Common myeloid progenitor, CD34-positive (primary cell): ENCODE data around the gene TARBP1.
"Not testable (repeated sequence)": the region's sequence is repeated elsewhere in the genome, so short reads cannot be mapped to it uniquely, and the experiment has no call there.

ENCODE experiments used
- CTCF ChIA-PET: fragments of 350-600 bp; sonication (Branson Sonifier 250); formaldehyde crosslinking; loops from one replicate; lab custom pipeline; 2021; ENCODE audit warnings: antibody characterized with exemption; lab: Charles Lee
- POLR2A ChIA-PET: fragments of 350-600 bp; sonication (Branson Sonifier 250); formaldehyde crosslinking; loops from one replicate; lab custom pipeline; 2021; ENCODE audit warnings: antibody characterized with exemption; lab: Charles Lee
- DNase-seq, 3 donors: peaks; one replicate each; pipeline versions ENCODE4 v3.0.0 to v3.0.0-alpha.2; 2013
- H3K27ac ChIP-seq, 2 experiments: 1 replicate in 1 of 2; 2 replicates in 1 of 2; pipeline ENCODE4 v1.7.0; 2013; ENCODE audit warnings: inconsistent platforms in 2 of 2, low read length in 2 of 2, mild to moderate bottlenecking in 2 of 2, low read depth in 1 of 2, moderate library complexity in 1 of 2; ENCODE audit not compliant: severe bottlenecking in 2 of 2, insufficient read depth in 1 of 2, poor library complexity in 1 of 2
- H3K27me3 ChIP-seq, 5 experiments: replicated peaks in 2 of 5; 1 replicate in 3 of 5; 2 replicates in 2 of 5; pipeline versions ENCODE4 v1.6.1 to v1.7.0; 2013; ENCODE audit warnings: low read length in 4 of 5, mild to moderate bottlenecking in 2 of 5, moderate library complexity in 2 of 5, inconsistent platforms in 1 of 5; ENCODE audit not compliant: insufficient read depth in 5 of 5, control insufficient read depth in 4 of 5
- H3K36me3 ChIP-seq, 4 experiments: 1 replicate in 2 of 4; 2 replicates in 2 of 4; pipeline versions ENCODE4 v1.6.1 to v1.7.0; 2013; ENCODE audit warnings: low read length in 3 of 4, control low read depth in 1 of 4, mild to moderate bottlenecking in 1 of 4; ENCODE audit not compliant: control insufficient read depth in 4 of 4, insufficient read depth in 4 of 4
- H3K4me1 ChIP-seq, 4 experiments: 1 replicate in 3 of 4; 2 replicates in 1 of 4; pipeline versions ENCODE4 v1.6.1 to v1.7.1; 2013; ENCODE audit warnings: low read length in 3 of 4, mild to moderate bottlenecking in 3 of 4, control low read depth in 1 of 4, inconsistent platforms in 1 of 4, moderate library complexity in 1 of 4; ENCODE audit not compliant: control insufficient read depth in 4 of 4, insufficient read depth in 4 of 4; ENCODE audit errors: control extremely low read depth in 1 of 4
- H3K4me3 ChIP-seq, 7 experiments: 1 replicate in 4 of 7; 2 replicates in 3 of 7; pipeline versions ENCODE4 v1.5.1 to v1.7.0; 2013; ENCODE audit warnings: mild to moderate bottlenecking in 7 of 7, low read length in 6 of 7, moderate library complexity in 6 of 7, inconsistent platforms in 2 of 7, low read depth in 2 of 7, control low read depth in 1 of 7; ENCODE audit not compliant: insufficient read depth in 4 of 7, control insufficient read depth in 1 of 7; ENCODE audit errors: extremely low read depth in 1 of 7
- H3K9me3 ChIP-seq, 5 experiments: 1 replicate in 4 of 5; 2 replicates in 1 of 5; pipeline versions ENCODE4 v1.6.1 to v1.7.1; 2013; ENCODE audit warnings: low read length in 4 of 5, mild to moderate bottlenecking in 2 of 5, inconsistent platforms in 1 of 5, low read depth in 1 of 5, moderate library complexity in 1 of 5; ENCODE audit not compliant: control insufficient read depth in 4 of 5, insufficient read depth in 2 of 5; ENCODE audit errors: control extremely low read depth in 1 of 5
- WGBS: methylation state at CpG from one replicate; pipeline ENCODE4 v1.1.5; 2013; ENCODE audit not compliant: insufficient coverage; 5-methylcytosine and 5-hydroxymethylcytosine counted together

TARBP1 gene

GRCh38 chr1:234520908-234521817 is 42.2 kb upstream of the TARBP1 start:
- WGBS, result 79% methylated on average over 4 of the region's 6 CpGs
- Histone ChIP-seq H3K27me3 (no peaks in the 10 kb centered on the region), H3K9me3 (no peaks in the 10 kb centered on the region), H3K27ac (no peak overlapping the region), H3K4me3 (no peak overlapping the region), H3K4me1 (peaks cover 31 to 89% (median 53%) of the 10 kb centered on the region in 4 experiments), H3K36me3 (no peaks in the 10 kb centered on the region)
- ChIA-PET POLR2A (interaction anchor here (0.6 to 1.2 kb wide), 4 partner anchors 9 to 439 kb away, joined by 3 to 5 read pairs (median 3); no protein-coding TSS in a partner anchor), CTCF (interaction anchor here (0.9 to 1.5 kb wide), 5 partner anchors 32 to 84 kb away, joined by 3 to 5 read pairs (median 3); no protein-coding TSS in a partner anchor)
- peak in 2 of 3 donors; percentile 45 to 69 for DNase-seq

DNA sequence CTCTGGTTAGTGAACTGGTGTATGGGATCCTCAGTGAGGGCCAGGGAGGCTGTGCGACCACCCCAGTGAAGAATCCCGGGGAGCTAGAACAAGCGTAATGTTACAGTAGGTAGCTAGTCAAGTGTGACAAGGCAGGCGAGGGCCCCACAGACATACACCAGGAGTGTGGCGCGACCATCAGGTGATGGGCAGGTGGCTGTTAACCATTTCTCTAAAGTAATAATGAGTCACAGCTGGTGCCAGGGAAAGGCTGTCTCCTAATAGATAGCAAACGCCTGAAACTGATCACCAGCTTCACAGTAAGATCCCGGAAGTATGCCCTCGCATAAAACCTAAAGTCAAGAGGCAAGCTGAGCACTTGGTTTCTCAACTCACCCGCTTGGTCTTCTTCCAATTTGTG is 40.5 kb upstream of the TARBP1 start:
- H3K4me1 ChIP-seq, result peaks cover 20 to 84% (median 48%) of the 10 kb centered on the region in 4 experiments
- H3K4me3 ChIP-seq, result no peak overlapping the region
- 96% methylated on average over 10 of the region's 10 CpGs for WGBS
- ChIA-PET CTCF (interaction anchor here (0.8 to 1.7 kb wide), 3 partner anchors 10 to 82 kb away, joined by 3 to 5 read pairs (median 3); no protein-coding TSS in a partner anchor), POLR2A (no interaction called here)
- H3K36me3 ChIP-seq, result no peaks in the 10 kb centered on the region
- DNase-seq, result no peak
- no peaks in the 10 kb centered on the region for H3K27me3 ChIP-seq
- H3K27ac ChIP-seq, result no peak overlapping the region
- H3K9me3 ChIP-seq, result no peaks in the 10 kb centered on the region

GRCh38 chr1:234518876-234519275 is 39.9 kb upstream of the TARBP1 start:
- DNase-seq, result no peak
- Histone ChIP-seq H3K27me3 (no peaks in the 10 kb centered on the region), H3K36me3 (no peaks in the 10 kb centered on the region), H3K4me1 (peaks cover 17 to 84% (median 45%) of the 10 kb centered on the region in 4 experiments), H3K9me3 (no peaks in the 10 kb centered on the region), H3K27ac (no peak overlapping the region), H3K4me3 (no peak overlapping the region)
- POLR2A ChIA-PET, result no interaction called here
- 99% methylated on average over 9 of the region's 10 CpGs for WGBS
- CTCF ChIA-PET, result interaction anchor here (0.8 to 1.7 kb wide), 3 partner anchors 9 to 83 kb away, joined by 3 to 5 read pairs (median 3); no protein-coding TSS in a partner anchor

GRCh38 chr1:234518086-234518485 is 39.1 kb upstream of the TARBP1 start:
- H3K36me3 ChIP-seq, POLR2A ChIA-PET, H3K9me3 ChIP-seq, H3K27ac ChIP-seq, DNase-seq, H3K27me3 ChIP-seq, H3K4me3 ChIP-seq: not testable (repeated sequence)
- WGBS, result 60% methylated on average over 1 of the region's 10 CpGs
- peaks cover 10 to 82% (median 39%) of the 10 kb centered on the region in 4 experiments for H3K4me1 ChIP-seq
- CTCF ChIA-PET, result interaction anchor here (0.8 to 1.9 kb wide), 4 partner anchors 8 to 461 kb away, joined by 3 to 5 read pairs (median 4); no protein-coding TSS in a partner anchor

DNA sequence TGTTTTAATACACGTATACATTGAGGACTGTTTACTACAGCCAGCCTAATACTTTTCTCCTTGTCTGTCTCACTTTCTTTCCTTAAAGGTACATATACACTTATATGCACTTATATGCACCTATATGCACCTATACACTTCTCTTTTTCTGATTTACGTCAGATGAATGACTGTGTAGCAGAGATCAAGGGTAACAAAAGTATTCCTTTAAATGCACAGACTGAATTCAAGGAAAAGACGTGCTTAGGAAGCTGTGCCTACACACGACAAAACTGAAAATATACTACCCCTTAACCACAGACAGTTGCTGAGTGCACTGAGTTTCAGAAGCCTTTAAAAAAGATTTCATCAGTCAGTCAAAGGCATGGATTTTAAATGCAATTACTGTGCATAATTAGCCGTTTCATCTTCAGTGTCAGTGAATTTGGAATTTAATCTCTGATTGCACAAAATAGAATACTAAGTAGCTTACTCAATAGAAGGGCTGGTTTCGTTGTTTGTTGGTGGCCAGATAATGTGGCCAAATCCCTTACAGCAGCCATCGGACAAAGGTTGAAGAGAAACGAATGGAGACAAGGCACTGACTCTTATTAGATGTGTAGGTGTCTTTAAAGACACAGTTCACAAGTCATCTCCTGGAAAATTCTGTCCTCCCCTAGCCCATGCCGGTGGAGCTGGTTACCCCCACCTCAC is 38.3 kb upstream of the TARBP1 start:
- ChIA-PET POLR2A (no interaction called here), CTCF (interaction anchor here (0.9 to 1.9 kb wide), 2 partner anchors 12 to 22 kb away, joined by 3 to 4 read pairs; no protein-coding TSS in a partner anchor)
- Histone ChIP-seq H3K9me3 (no peaks in the 10 kb centered on the region), H3K27ac (no peak overlapping the region), H3K36me3 (no peaks in the 10 kb centered on the region), H3K4me1 (peaks cover 9 to 81% (median 38%) of the 10 kb centered on the region in 4 experiments), H3K27me3 (no peaks in the 10 kb centered on the region), H3K4me3 (no peak overlapping the region)
- no peak for DNase-seq
- WGBS, result 85% methylated on average over 5 of the region's 9 CpGs

DNA sequence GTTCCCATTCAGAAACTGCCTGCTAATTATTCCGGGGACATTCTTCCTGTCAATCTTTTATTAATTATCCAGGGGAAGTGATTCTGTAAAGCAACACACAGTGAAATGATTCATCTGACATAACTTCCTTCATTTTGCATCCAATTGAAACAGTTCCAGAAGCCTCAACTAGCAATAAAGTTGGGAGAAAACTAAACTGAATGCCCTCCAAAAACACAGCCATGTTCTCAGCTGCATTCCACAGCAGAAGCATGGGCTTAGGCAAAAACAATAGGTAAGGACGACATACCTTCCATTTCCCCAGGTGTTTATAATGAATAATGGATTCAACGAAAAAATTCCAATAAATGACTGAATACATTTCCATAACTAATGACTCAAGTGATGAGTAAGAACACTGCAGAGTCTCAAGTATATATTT is 36.9 kb upstream of the TARBP1 start:
- ChIA-PET CTCF (interaction anchor here (0.6 to 1.7 kb wide), 3 partner anchors 12 to 568 kb away, joined by 3 to 9 read pairs (median 4); no protein-coding TSS in a partner anchor), POLR2A (no interaction called here)
- Histone ChIP-seq H3K9me3 (no peaks in the 10 kb centered on the region), H3K27ac (no peak overlapping the region), H3K4me3 (no peak overlapping the region), H3K27me3 (no peaks in the 10 kb centered on the region), H3K4me1 (peaks cover 5 to 75% (median 30%) of the 10 kb centered on the region in 4 experiments), H3K36me3 (no peaks in the 10 kb centered on the region)
- DNase-seq, result peak in 1 of 3 donors; percentile 46
- WGBS, result 0% methylated on average over 1 of the region's 3 CpGs
